Kidney glomerular epithelial cell (primary cell): ENCODE results near the gene SEMG2.

Source experiments
- DNase-seq: peaks from one replicate; lab custom pipeline; 2025; lab: John Stamatoyannopoulos, UW

SEMG2 gene, protein sequence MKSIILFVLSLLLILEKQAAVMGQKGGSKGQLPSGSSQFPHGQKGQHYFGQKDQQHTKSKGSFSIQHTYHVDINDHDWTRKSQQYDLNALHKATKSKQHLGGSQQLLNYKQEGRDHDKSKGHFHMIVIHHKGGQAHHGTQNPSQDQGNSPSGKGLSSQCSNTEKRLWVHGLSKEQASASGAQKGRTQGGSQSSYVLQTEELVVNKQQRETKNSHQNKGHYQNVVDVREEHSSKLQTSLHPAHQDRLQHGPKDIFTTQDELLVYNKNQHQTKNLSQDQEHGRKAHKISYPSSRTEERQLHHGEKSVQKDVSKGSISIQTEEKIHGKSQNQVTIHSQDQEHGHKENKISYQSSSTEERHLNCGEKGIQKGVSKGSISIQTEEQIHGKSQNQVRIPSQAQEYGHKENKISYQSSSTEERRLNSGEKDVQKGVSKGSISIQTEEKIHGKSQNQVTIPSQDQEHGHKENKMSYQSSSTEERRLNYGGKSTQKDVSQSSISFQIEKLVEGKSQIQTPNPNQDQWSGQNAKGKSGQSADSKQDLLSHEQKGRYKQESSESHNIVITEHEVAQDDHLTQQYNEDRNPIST

GRCh38 chr20:45221076-45221475 is at the start of gene SEMG2:
Gene SEMG2, plus strand, starts transcription at chr20:45221373. Its CDS starts 17 bp downstream, at chr20:45221390.
- DNase-seq: no peak

GRCh38 chr20:45173522-45173921 is 47.7 kb upstream of the SEMG2 start:
- no peak for DNase-seq

DNA sequence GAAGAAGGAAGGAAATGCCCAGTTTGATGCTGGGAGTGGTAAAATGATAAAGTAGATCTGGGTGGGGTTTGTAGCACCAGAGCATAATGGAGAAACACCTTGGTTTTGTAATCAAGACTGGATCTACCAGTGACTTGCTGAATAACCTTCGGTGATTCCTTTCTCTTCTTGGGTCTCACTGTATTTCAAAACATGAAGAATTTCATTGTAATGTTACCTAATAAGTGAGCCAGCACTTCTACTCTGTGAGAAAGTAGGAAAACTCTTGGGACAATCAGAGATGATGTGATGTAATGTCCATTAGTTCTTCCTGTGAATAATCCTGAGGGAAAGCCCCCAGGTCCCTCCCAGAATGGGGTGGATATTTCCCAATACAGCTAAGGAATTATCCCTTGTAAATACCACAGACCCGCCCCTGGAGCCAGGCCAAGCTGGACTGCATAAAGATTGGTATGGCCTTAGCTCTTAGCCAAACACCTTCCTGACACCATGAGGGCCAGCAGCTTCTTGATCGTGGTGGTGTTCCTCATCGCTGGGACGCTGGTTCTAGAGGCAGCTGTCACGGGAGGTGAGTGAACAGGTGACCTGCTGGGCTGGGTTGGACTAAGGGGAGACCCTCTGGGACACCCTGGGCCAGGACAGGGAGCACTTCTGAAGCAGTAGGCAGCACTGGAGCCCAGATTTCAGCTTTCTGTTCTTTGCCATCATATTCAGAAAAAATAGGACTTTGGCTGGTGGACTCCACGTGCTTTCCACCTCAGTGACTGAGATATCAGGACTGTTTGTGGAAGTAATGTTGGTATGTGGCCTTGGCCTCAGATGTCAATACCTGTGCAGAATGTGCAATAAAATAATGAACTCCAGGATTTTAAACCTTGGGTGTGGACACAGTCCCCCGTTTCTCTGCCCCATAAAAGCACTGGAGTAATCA is 46.5 kb upstream of the SEMG2 start, which contains the start of gene PI3:
Gene PI3 (plus strand): TSS at position 469 of the 931 bp plus-strand sequence. CDS start 21 bp downstream, at position 490.
- DNase-seq: no peak

GRCh38 chr20:45176526-45177267 is 44.5 kb upstream of the SEMG2 start:
- DNase-seq: no peak

DNA sequence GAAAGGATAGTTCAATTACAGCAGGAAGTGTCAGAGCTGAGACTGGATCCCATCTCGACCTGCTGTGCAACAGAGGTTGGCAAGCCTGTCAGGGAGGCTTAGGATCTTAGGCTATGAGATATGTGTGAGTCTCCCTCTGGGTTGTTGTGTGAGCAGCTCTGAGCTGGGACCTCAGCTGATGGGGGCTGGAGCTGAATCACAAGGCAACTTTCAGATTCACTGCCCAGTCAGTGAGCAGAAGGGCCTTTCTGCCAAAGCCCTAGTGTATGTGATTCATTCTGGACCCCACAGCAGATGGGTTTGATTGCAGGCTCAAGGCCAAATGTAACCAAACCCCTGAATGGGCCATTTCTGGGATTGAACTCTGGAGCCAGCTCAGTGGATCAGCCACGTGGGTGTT is 42.0 kb upstream of the SEMG2 start:
- DNase-seq: no peak

DNA sequence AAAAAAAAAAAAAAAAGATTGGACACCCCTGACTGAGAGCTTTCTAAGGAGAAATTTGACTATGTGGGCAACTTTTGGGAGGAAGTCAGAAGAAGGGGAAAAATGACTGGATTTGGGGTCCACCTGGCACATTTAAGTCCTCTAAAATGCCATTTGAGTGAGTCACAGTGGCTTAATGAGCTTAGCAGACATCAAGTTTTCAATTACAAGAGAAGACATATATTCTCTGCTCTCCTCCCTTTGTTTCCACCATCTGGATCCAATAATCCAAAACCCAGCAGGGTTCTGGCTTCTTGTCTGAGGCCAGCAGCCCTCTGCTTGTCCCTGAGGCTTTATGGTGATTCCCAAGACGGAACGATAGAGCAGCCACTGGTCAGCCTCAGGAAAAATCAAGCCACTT is 39.5 kb upstream of the SEMG2 start:
- no peak for DNase-seq

- DNase-seq: no peak
Measured at GRCh38 chr20:45183084-45183483, 38.1 kb upstream of the SEMG2 start.

DNA sequence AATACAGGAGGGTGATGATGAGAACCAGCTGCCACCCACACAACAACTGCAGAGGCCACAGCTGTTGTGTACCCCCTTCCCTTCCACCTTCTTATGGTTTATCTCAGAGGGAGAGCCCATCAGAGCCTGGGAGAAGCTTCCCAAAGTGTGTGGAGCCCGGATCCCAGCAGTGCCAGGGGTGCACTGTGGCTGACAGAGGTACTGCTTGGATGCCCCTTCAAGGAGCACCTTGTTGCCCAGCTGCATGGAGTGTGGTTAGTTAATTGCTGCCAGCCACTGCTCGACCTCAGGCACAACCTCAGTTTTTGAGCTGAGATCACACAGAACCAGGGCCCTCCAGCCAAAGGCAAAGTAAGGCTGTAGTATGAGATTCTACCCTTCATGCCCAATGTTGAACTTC is 33.5 kb upstream of the SEMG2 start:
- DNase-seq: no peak

- no peak for DNase-seq
Measured at GRCh38 chr20:45189067-45189609, 32.0 kb upstream of the SEMG2 start.

DNA sequence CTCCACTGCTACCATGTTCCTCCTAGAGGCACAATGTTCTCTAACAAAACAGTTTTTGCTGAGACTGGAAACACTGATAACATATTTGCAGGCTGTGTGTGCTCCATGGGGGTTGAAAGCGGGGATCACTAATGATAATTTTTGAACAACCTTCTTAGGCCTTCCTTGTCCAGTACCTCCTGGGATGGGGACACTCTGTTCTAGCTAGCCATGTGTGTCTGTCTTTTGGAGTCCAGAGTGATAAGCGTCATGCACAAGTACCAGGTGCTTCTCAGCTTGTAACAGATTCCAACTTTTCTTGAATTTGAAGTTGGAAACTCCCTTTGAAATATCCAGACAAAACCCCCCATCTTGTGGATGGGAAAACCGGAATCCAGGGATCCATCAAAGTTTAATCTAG is 31.3 kb upstream of the SEMG2 start:
- no peak for DNase-seq

GRCh38 chr20:45191926-45192325 is 29.2 kb upstream of the SEMG2 start:
- DNase-seq: no peak

GRCh38 chr20:45193331-45193730 is 27.8 kb upstream of the SEMG2 start:
- DNase-seq: no peak

GRCh38 chr20:45206725-45207124 is 14.4 kb upstream of the SEMG2 start, which contains the start of gene SEMG1:
Gene SEMG1, plus strand, starts transcription at chr20:45207033. Its CDS starts 21 bp downstream, at chr20:45207054.
- no peak for DNase-seq

DNA sequence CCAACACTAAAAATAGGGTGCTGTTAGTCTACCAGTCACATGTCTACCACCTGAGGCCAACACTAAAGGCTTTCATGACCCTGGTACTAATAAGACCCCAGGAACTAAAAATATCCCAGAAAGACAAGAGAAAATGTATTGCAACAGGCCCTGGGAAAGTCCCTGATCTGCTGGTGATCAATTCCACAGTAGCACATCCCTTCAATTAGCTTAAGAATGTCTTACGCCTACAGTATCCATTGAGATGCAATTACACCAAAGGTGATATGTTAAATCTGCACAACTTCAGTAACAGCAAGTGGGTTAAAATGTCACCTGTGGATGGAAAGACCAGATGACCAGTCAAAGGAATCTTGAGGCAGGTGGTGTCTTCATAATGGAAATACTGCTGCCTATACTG is 11.2 kb upstream of the SEMG2 start:
- DNase-seq: no peak

- no peak for DNase-seq
Measured at GRCh38 chr20:45211569-45212474, 9.4 kb upstream of the SEMG2 start.

GRCh38 chr20:45212836-45213235 is 8.3 kb upstream of the SEMG2 start:
- no peak for DNase-seq

DNA sequence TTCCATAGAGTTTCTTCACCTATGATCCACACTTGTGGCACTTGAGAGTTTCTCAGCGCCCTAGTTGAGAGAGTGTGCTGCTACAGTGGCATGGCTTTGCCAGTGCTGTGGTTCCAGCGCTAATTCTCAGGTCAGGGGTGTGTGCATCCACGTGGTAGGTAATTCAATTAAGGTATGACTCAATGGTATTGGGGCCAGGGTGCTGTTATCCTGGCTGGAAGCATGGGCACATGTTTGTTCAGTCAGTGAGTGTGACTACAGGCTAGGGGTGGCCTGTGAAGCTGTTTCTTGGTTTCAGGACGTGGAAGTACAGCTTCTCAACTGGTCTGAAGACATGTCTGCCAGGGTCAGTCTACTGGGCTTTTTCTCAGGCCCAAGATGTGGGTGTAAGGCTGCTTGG is 3.0 kb upstream of the SEMG2 start:
- no peak for DNase-seq

DNA sequence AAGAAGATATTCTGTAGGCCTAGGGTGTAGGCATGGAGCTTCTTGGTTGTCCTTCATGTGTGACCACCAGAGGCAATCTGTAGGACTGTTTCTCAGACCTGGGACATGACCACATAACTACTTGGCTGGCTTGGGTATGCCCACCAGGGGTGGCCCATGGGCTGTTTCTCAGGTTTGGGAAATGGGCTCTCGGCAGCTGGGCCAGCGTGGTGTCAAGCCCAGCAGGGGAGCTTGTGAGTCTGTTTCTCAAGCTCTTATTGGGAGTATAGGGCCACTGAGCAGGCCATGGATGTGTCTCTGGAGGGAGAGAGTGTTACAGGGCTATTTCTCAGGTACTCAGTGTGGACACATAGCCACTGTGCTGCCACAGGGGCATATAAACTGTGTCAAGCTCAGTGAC is 2.5 kb upstream of the SEMG2 start:
- no peak for DNase-seq

GRCh38 chr20:45223136-45223535 is 2.0 kb downstream of the SEMG2 start:
- DNase-seq: no peak

GRCh38 chr20:45226287-45226686 is 5.1 kb downstream of the SEMG2 start:
- no peak for DNase-seq
